HepG2 (cell line): ENCODE measurements around the gene GRID1.

ENCODE experiments used
- KDM1A ChIP-seq: IDR thresholded peaks from 2 replicates; pipeline ENCODE4 v1.6.1; 2016; ENCODE audit warnings: missing compliant biosample characterization
- MIXL1 ChIP-seq: IDR thresholded peaks from 2 replicates; pipeline ENCODE4 v1.6.1; 2016
- NR2C2 ChIP-seq: sonication (generic); formaldehyde crosslinking; IDR thresholded peaks from 2 replicates; pipeline ENCODE4 v1.4.0; 2020; ENCODE audit warnings: missing genetic modification reagents, mild to moderate bottlenecking, moderate library complexity, borderline replicate concordance
- NR2F1 ChIP-seq, 2 experiments: fragments of 450-650 bp in 1 of 2; formaldehyde crosslinking in 1 of 2; IDR thresholded peaks; 2 replicates each; pipeline versions ENCODE4 v1.5.0 to v1.6.1; 2016 to 2020; ENCODE audit warnings: mild to moderate bottlenecking in 1 of 2, missing compliant biosample characterization in 1 of 2, missing genetic modification reagents in 1 of 2, moderate library complexity in 1 of 2
- NR3C1 ChIP-seq: sonication (generic); formaldehyde crosslinking; IDR thresholded peaks from 2 replicates; pipeline ENCODE4 v1.4.0; 2020; ENCODE audit warnings: missing genetic modification reagents
- REST ChIP-seq, 2 experiments: IDR thresholded peaks; 2 replicates each; pipeline ENCODE4 v1.6.1; 2011 to 2012; ENCODE audit warnings: low read length in 2 of 2, borderline replicate concordance in 1 of 2, low read depth in 1 of 2, mild to moderate bottlenecking in 1 of 2, moderate library complexity in 1 of 2
- RFX5 ChIP-seq: IDR thresholded peaks from 2 replicates; pipeline ENCODE4 v1.6.1; 2011; ENCODE audit warnings: low read depth, low read length, improper control_type of control experiment
- TF ChIP-seq, protein P1 (sequence below): sonication (generic); formaldehyde crosslinking; IDR thresholded peaks from 2 replicates; pipeline ENCODE4 v1.4.0; 2020; ENCODE audit warnings: missing genetic modification reagents
- TF ChIP-seq, protein P2 (sequence below): sonication (generic); formaldehyde crosslinking; IDR thresholded peaks from 2 replicates; pipeline ENCODE4 v1.5.0; 2020; ENCODE audit warnings: mild to moderate bottlenecking, missing genetic modification reagents, moderate library complexity

DNA sequence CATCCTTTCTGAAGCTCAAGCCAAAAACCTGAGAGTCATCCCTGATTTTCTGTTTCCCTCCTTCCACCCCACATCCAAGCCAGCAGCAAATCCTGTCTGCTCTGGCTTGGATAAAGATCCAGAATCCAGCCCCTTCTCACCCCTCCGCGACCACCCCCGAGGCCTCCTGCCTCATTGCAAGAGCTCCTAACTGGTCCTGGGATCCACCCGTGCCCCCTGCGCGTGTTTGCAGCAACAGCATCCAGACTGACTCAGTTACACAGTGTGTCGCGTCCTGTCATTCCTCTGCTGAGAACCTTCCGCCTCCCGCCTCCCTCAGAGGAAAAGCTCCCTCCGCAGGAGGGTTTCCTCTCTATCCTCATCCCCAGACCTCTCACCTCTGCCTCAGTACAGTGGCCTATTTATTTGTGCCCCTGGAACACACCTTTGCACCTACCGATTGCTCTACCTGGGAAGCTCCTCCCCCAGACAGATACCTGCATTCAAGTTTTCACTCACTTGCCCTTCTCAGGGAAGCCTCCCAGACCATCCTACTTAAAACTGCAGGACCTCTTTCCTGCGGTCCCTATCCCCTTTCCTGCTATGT lies 21.6 kb upstream of the GRID1 start:
- TF ChIP-seq NR2F1 (CRISPR knock-in tag; IDR thresholded peaks at IDR 0.05) (no peak), NR2C2 (CRISPR knock-in tag) (no peak), NR3C1 (no peak), REST (IDR thresholded peaks at IDR 0.05; ENCODE audit: borderline replicate concordance in 1 of 2, low read depth in 1 of 2, low read length in 2 of 2) (no peak), RFX5 (no peak), MIXL1 (CRISPR knock-in tag) (no peak), KDM1A (CRISPR knock-in tag) (no peak)
- TF ChIP-seq, protein P1, sequence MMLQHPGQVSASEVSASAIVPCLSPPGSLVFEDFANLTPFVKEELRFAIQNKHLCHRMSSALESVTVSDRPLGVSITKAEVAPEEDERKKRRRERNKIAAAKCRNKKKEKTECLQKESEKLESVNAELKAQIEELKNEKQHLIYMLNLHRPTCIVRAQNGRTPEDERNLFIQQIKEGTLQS (CRISPR knock-in tag), result no peak
- TF ChIP-seq, protein P2, sequence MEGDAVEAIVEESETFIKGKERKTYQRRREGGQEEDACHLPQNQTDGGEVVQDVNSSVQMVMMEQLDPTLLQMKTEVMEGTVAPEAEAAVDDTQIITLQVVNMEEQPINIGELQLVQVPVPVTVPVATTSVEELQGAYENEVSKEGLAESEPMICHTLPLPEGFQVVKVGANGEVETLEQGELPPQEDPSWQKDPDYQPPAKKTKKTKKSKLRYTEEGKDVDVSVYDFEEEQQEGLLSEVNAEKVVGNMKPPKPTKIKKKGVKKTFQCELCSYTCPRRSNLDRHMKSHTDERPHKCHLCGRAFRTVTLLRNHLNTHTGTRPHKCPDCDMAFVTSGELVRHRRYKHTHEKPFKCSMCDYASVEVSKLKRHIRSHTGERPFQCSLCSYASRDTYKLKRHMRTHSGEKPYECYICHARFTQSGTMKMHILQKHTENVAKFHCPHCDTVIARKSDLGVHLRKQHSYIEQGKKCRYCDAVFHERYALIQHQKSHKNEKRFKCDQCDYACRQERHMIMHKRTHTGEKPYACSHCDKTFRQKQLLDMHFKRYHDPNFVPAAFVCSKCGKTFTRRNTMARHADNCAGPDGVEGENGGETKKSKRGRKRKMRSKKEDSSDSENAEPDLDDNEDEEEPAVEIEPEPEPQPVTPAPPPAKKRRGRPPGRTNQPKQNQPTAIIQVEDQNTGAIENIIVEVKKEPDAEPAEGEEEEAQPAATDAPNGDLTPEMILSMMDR, result no peak
